Loucy (cell line): ENCODE results near the gene GREB1.

Source experiments
- EZH2phosphoT487 ChIP-seq: fragments of 200-600 bp; IDR thresholded peaks from 2 replicates; pipeline ENCODE4 v1.6.1; 2018; ENCODE audit warnings: antibody characterized with exemption, mild to moderate bottlenecking, moderate library complexity, borderline replicate concordance
- TF ChIP-seq, protein P1 (sequence below): fragments of 200-600 bp; sonication (generic); conservative IDR thresholded peaks from 2 replicates; pipeline ENCODE4 v1.5.1; 2014; ENCODE audit warnings: mild to moderate bottlenecking, antibody characterized with exemption, low read length

DNA sequence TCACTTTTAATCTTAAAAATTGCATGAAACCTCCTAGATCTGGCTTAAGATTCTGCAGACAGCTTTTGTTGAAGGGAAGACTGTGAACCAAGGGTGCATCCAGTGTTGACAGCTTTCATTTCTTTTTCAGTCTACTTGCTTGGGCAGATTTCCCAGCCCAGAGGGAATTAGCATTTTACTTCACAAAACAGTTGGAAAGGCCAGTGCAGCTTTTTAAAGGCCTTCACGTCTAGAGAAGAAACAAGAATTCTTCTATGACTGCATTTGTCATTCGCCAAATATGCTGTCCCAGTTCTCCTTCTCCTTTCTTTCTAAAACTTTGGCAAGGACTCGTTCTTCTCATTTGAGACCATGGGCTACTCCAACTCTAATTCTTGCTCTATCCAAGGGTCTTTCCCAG lies 118.7 kb downstream of the GREB1 start:
- TF ChIP-seq, protein P1, sequence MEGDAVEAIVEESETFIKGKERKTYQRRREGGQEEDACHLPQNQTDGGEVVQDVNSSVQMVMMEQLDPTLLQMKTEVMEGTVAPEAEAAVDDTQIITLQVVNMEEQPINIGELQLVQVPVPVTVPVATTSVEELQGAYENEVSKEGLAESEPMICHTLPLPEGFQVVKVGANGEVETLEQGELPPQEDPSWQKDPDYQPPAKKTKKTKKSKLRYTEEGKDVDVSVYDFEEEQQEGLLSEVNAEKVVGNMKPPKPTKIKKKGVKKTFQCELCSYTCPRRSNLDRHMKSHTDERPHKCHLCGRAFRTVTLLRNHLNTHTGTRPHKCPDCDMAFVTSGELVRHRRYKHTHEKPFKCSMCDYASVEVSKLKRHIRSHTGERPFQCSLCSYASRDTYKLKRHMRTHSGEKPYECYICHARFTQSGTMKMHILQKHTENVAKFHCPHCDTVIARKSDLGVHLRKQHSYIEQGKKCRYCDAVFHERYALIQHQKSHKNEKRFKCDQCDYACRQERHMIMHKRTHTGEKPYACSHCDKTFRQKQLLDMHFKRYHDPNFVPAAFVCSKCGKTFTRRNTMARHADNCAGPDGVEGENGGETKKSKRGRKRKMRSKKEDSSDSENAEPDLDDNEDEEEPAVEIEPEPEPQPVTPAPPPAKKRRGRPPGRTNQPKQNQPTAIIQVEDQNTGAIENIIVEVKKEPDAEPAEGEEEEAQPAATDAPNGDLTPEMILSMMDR, result no peak
- no peak for TF ChIP-seq EZH2phosphoT487
